ENCODE measurements around the gene RCAN2. TPM values are rescaled to one million over a fixed set of nuclear protein-coding genes. Genes with fewer than 3 reads are reported as not detected.

The RCAN2 gene
- total and polyA plus RNA-seq, 5 experiments from 2014 or later, result 4.7 TPM; not detected in 4

DNA sequence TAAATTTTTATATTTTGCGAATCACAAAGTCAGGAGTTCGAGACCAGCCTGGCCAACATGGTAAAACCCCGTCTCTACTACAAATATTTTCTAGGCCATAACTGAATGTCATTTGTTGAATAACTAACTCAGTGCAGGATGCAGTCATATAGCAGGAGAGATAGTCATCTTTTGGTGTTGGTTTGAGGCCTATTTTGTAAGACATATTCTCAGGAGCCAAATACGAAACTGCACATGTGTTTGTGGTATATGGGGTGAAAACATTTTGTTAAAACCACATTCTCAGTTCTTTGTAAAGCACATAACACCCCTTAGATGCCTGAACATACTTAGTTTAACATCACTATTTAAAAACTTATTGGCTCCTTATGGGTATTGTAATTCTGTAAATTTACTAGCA lies 315.8 kb downstream of the RCAN2 start:
- no peaks in the 10 kb centered on the region for H3K36me3 Mint-ChIP-seq
- peak in 1 of 2 donors; percentile 18 for ATAC-seq
- peak overlapping the region in 6 of 10 donors; percentile 22 to 92 (median 62) for H3K27ac Mint-ChIP-seq
- peak overlapping the region in 1 of 10 donors; percentile 76 for H3K4me3 Mint-ChIP-seq
- H3K4me1 Mint-ChIP-seq, result peaks cover 3 to 22% (median 11%) of the 10 kb centered on the region in 4 donors
- DNase-seq, result peak in 3 of 10 donors; percentile 37 to 43 (median 38)
- peaks cover 0 to 11% (median 0%) of the 10 kb centered on the region in 5 donors for H3K27me3 Mint-ChIP-seq
- H3K9me3 Mint-ChIP-seq, result no peaks in the 10 kb centered on the region
- POLR2A ChIA-PET, result no interaction called here

DNA sequence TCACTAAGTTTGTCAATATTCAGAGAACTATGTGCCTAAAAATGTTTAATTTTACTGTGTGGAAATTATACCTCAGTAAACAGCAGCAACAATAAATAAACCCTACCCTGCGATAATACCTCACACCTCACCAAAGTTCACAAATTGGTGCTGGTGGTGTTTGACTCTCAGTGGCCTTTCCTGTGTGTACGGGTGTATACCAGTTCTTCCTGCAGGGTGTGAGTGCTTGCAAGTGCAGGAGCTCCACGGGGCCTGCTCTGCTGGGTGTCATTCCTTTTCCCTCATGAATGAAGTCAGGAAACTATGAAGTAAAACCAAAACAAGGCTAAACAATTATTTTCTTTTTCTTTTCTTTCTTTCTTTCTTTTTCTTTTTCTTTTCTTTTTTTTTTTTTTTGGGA lies 316.3 kb downstream of the RCAN2 start:
- POLR2A ChIA-PET, result no interaction called here
- ATAC-seq, result no peak
- Mint-ChIP-seq H3K4me1 (peaks cover 6 to 28% (median 16%) of the 10 kb centered on the region in 4 donors), H3K36me3 (no peaks in the 10 kb centered on the region), H3K27me3 (peaks cover 0 to 13% (median 2%) of the 10 kb centered on the region in 5 donors), H3K9me3 (no peaks in the 10 kb centered on the region), H3K4me3 (peak overlapping the region in 1 of 10 donors; percentile 76), H3K27ac (peak overlapping the region in 3 of 10 donors; percentile 22 to 92 (median 55))
- DNase-seq, result peak in 1 of 10 donors; percentile 16

DNA sequence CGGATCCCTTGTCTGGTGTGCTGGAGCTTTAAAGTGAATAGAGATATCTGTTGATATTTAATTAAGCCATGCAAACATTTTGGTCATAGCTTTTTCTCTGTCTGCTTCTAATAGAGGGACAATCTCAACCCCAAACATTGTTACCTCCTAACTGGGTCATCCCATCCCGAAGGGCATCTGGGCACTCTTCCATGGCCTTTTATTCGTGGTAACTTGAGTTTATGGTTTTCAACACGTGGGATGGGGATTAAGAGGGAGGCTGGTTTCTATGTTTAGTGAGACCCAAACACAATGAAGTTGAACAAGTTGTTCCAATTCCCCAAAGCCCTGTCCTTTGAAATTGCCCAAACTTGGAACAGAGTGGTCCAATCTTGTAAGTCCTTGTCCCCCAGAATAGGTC lies 319.1 kb downstream of the RCAN2 start:
- peaks cover 6 to 30% (median 18%) of the 10 kb centered on the region in 4 donors for H3K4me1 Mint-ChIP-seq
- H3K27me3 Mint-ChIP-seq, result peaks cover 0 to 6% (median 4%) of the 10 kb centered on the region in 5 donors
- no peaks in the 10 kb centered on the region for H3K9me3 Mint-ChIP-seq
- no peaks in the 10 kb centered on the region for H3K36me3 Mint-ChIP-seq
- ATAC-seq (no peak), DNase-seq (no peak)
- H3K4me3 Mint-ChIP-seq, result peak overlapping the region in 4 of 10 donors; percentile 18 to 88 (median 52)
- POLR2A ChIA-PET, result no interaction called here
- peak overlapping the region in 1 of 10 donors; percentile 49 for H3K27ac Mint-ChIP-seq

Other genes starting within 250 kb of the RCAN2 start
- gene CYP39A1, start 161.4 kb upstream of the RCAN2 start, total RNA-seq, result not detected
- gene CYP39A1, start 161.4 kb upstream of the RCAN2 start, polyA plus RNA-seq, result not detected
- 1 to 10 TPM; 5.2 to 9.2 TPM for gene SLC25A27, start 161.5 kb upstream of the RCAN2 start, total RNA-seq
- not detected for gene SLC25A27, start 161.5 kb upstream of the RCAN2 start, polyA plus RNA-seq
- under 1 TPM; 0.05 to 0.26 TPM for gene TDRD6, start 196.4 kb upstream of the RCAN2 start, total RNA-seq
- not detected for gene TDRD6, start 196.4 kb upstream of the RCAN2 start, polyA plus RNA-seq
- gene PLA2G7, start 243.9 kb upstream of the RCAN2 start, total RNA-seq, result 1 to 10 TPM; 1.9 to 2.1 TPM
- gene PLA2G7, start 243.9 kb upstream of the RCAN2 start, polyA plus RNA-seq, result not detected

Measured in naive thymus-derived CD8-positive, alpha-beta T cell (primary cell).